HepG2 (cell line): ENCODE results near the gene EMILIN1. TPM values are rescaled to one million over a fixed set of nuclear protein-coding genes. Genes with fewer than 3 reads are reported as not detected.

ENCODE experiments used
- ATF7-NPFF ChIP-seq: sonication (generic); formaldehyde crosslinking; IDR thresholded peaks from 2 replicates; pipeline ENCODE4 v1.8.1; 2023; ENCODE audit warnings: mild to moderate bottlenecking, low read depth, missing genetic modification reagents, moderate library complexity
- BORCS8-MEF2B ChIP-seq: sonication (generic); formaldehyde crosslinking; IDR thresholded peaks from 2 replicates; pipeline ENCODE4 v1.8.0; 2022; ENCODE audit warnings: mild to moderate bottlenecking, missing genetic modification reagents
- CERS6 ChIP-seq: sonication (generic); formaldehyde crosslinking; IDR thresholded peaks from 2 replicates; pipeline ENCODE4 v1.5.0; 2020; ENCODE audit warnings: missing genetic modification reagents
- HCFC1 ChIP-seq: fragments of 150-350 bp; IDR thresholded peaks from 2 replicates; pipeline ENCODE4 v1.6.1; 2014; ENCODE audit warnings: low read depth, low read length
- HIVEP1 ChIP-seq: sonication (generic); formaldehyde crosslinking; IDR thresholded peaks from 2 replicates; pipeline ENCODE4 v1.4.0; 2020; ENCODE audit warnings: mild to moderate bottlenecking, missing genetic modification reagents
- HNRNPUL1 ChIP-seq: fragments of 200-400 bp; formaldehyde crosslinking; IDR thresholded peaks from 2 replicates; pipeline ENCODE4 v1.6.1; 2017; ENCODE audit warnings: low read depth, mild to moderate bottlenecking, low read length, moderate library complexity
- HOMEZ ChIP-seq: IDR thresholded peaks from 2 replicates; pipeline ENCODE4 v1.6.1; 2016; ENCODE audit warnings: low read depth
- HOXA5 ChIP-seq: sonication (generic); formaldehyde crosslinking; IDR thresholded peaks from 2 replicates; pipeline ENCODE4 v1.4.0; 2020; ENCODE audit warnings: missing genetic modification reagents
- IRX3 ChIP-seq: sonication (generic); formaldehyde crosslinking; IDR thresholded peaks from 2 replicates; pipeline ENCODE4 v1.8.1; 2023; ENCODE audit warnings: mild to moderate bottlenecking, low read depth, missing genetic modification reagents, borderline replicate concordance
- KAT8 ChIP-seq: IDR thresholded peaks from 2 replicates; pipeline ENCODE4 v1.6.1; 2016; ENCODE audit warnings: missing genetic modification reagents, missing compliant biosample characterization
- MIXL1 ChIP-seq: IDR thresholded peaks from 2 replicates; pipeline ENCODE4 v1.6.1; 2016
- NBN ChIP-seq: fragments of 450-650 bp; conservative IDR thresholded peaks from 2 replicates; pipeline ENCODE4 v1.6.1; 2017
- NFAT5 ChIP-seq: sonication (generic); formaldehyde crosslinking; IDR thresholded peaks from 2 replicates; pipeline ENCODE4 v1.4.0; 2020; ENCODE audit warnings: missing genetic modification reagents
- PHF5A ChIP-seq: IDR thresholded peaks from one replicate; pipeline ENCODE4 v1.6.1; 2018; ENCODE audit warnings: low read depth, missing genetic modification reagents; ENCODE audit not compliant: unreplicated experiment
- PPARG ChIP-seq: conservative IDR thresholded peaks from 2 replicates; pipeline ENCODE4 v1.6.1; 2016; ENCODE audit warnings: missing biosample characterization, missing genetic modification reagents
- PTBP1 ChIP-seq: fragments of 200-400 bp; formaldehyde crosslinking; IDR thresholded peaks from 2 replicates; pipeline ENCODE4 v1.6.1; 2018; ENCODE audit warnings: low read length, low read depth; ENCODE audit not compliant: poor library complexity, severe bottlenecking
- RAD51 ChIP-seq: fragments of 450-650 bp; IDR thresholded peaks from 2 replicates; pipeline ENCODE4 v1.6.1; 2016; ENCODE audit warnings: borderline replicate concordance
- SMAD1 ChIP-seq: sonication (generic); formaldehyde crosslinking; IDR thresholded peaks from 2 replicates; pipeline ENCODE4 v1.4.0; 2020; ENCODE audit warnings: missing genetic modification reagents, low read depth, mild to moderate bottlenecking, borderline replicate concordance
- SP2 ChIP-seq: sonication (generic); formaldehyde crosslinking; IDR thresholded peaks from 2 replicates; pipeline ENCODE4 v1.5.1; 2020; ENCODE audit warnings: mild to moderate bottlenecking, missing genetic modification reagents
- TARDBP ChIP-seq: sonication (generic); formaldehyde crosslinking; IDR thresholded peaks from 2 replicates; pipeline ENCODE4 v1.8.0; 2022; ENCODE audit warnings: mild to moderate bottlenecking, missing genetic modification reagents
- TEAD2 ChIP-seq: sonication (generic); formaldehyde crosslinking; IDR thresholded peaks from 2 replicates; pipeline ENCODE4 v1.9.0; 2021; ENCODE audit warnings: missing genetic modification reagents
- ZNF431 ChIP-seq: sonication (generic); formaldehyde crosslinking; IDR thresholded peaks from 2 replicates; pipeline ENCODE4 v1.9.0; 2022; ENCODE audit warnings: missing genetic modification reagents, low read depth, mild to moderate bottlenecking, borderline replicate concordance
- ZNF589 ChIP-seq: sonication (generic); formaldehyde crosslinking; conservative IDR thresholded peaks from 2 replicates; pipeline ENCODE4 v1.8.0; 2022; ENCODE audit warnings: mild to moderate bottlenecking, moderate library complexity, missing genetic modification reagents
- ZNF652 ChIP-seq: IDR thresholded peaks from 2 replicates; pipeline ENCODE4 v1.6.1; 2016; ENCODE audit warnings: low read depth, borderline replicate concordance
- polyA plus RNA-seq, 8 experiments: library from polyadenylated mRNA; depleted of rRNA in 3 of 8; stranded (reverse) in 7 of 8; unstranded in 1 of 8; fragments of >200 nt; fragmentation: Illumina TruSeq in 4 of 8; extraction: Trizol in 4 of 8; gene quantifications; 2 replicates each; pipeline versions ENCODE4 v1.2.1 to v1.2.3, GENCODE V29; 2011 to 2016; ENCODE audit warnings: low read depth in 4 of 8, missing spikeins in 1 of 8, mixed read lengths in 1 of 8; ENCODE audit not compliant: insufficient read depth in 1 of 8
- total RNA-seq, 5 experiments: library from RNA; depleted of rRNA; stranded (reverse); fragments of >200 nt; fragmentation: Illumina TruSeq; extraction: Trizol; gene quantifications; 2 replicates each; pipeline ENCODE4 v1.2.3, GENCODE V29; 2016; ENCODE audit warnings: low read depth in 1 of 5

Gene EMILIN1
- total and polyA plus RNA-seq, 2 of the 13 experiments (the other 11 are each of a cell fraction or from before 2014, with no cell fraction given) = 8.1 to 9.7 TPM

- no peak for TF ChIP-seq NFAT5 (CRISPR knock-in tag)
- 0 out of 2 replicates have a peak, but pooled peaks have one; percentile 18 for TF ChIP-seq SMAD1 (CRISPR knock-in tag)
- no peak for TF ChIP-seq TEAD2 (CRISPR knock-in tag)
- no peak for TF ChIP-seq PHF5A (CRISPR knock-in tag)
- TF ChIP-seq BORCS8-MEF2B = no peak
- TF ChIP-seq NBN = no peak
- peak; percentile 71 for TF ChIP-seq ATF7-NPFF
- no peak for TF ChIP-seq HCFC1
- TF ChIP-seq MIXL1 (CRISPR knock-in tag) = no peak
- TF ChIP-seq PPARG (CRISPR knock-in tag) = no peak
- no peak for TF ChIP-seq HOMEZ (CRISPR knock-in tag)
- no peak for TF ChIP-seq CERS6
- TF ChIP-seq IRX3 (CRISPR knock-in tag) = 0 out of 2 replicates have a peak, but pooled peaks have one; percentile 77
- TF ChIP-seq ZNF652 (CRISPR knock-in tag) = no peak
- no peak; the same call in 1 of the 2 replicates for TF ChIP-seq HIVEP1 (CRISPR knock-in tag)
- TF ChIP-seq HNRNPUL1 = no peak
- 0 out of 2 replicates have a peak, but pooled peaks have one; percentile 69 for TF ChIP-seq ZNF431
- TF ChIP-seq KAT8 (CRISPR knock-in tag) = no peak
- no peak for TF ChIP-seq HOXA5 (CRISPR knock-in tag)
- TF ChIP-seq ZNF589 (CRISPR knock-in tag) = no peak
- no peak for TF ChIP-seq TARDBP (CRISPR knock-in tag)
- no peak for TF ChIP-seq RAD51
- TF ChIP-seq SP2 = no peak; the same call in 1 of the 2 replicates
- no peak for TF ChIP-seq PTBP1
Measured at GRCh38 chr2:27118525-27119329, 40.3 kb downstream of the EMILIN1 start, which contains the start of gene CGREF1 (continued).
